Body of pancreas (tissue), 4 donors: Measurements from ENCODE around the gene PFDN1.

Source experiments
- CTCF ChIP-seq, 7 experiments: fragments of 450-650 bp in 4 of 7; fragments of 200-600 bp in 3 of 7; sonication (generic) in 3 of 7; IDR thresholded peaks; one replicate each; pipeline ENCODE4 v1.5.1; 2016 to 2019; ENCODE audit warnings: antibody characterized with exemption in 7 of 7
- POLR2A ChIP-seq, 3 donors: fragments of 450-650 bp; IDR thresholded peaks; one replicate each; pipeline ENCODE4 v1.6.1; 2016; ENCODE audit warnings: antibody characterized with exemption in 3 of 3, mild to moderate bottlenecking in 2 of 3

- no peak for TF ChIP-seq CTCF (IDR thresholded peaks at IDR 0.05)
- TF ChIP-seq POLR2A (IDR thresholded peaks at IDR 0.05): no peak
These were observed 9.3 kb upstream of the PFDN1 start for GRCh38 chr5:140312067-140312790.
